ENCODE results near the gene CCDC124.

CCDC124 gene

GRCh38 chr19:17963936-17964691, 31.3 kb downstream of the CCDC124 start:
- no peaks in the 10 kb centered on the region for H3K27me3 ChIP-seq (ENCODE audit: low read length)
- no peak overlapping the region for H3K4me3 ChIP-seq (ENCODE audit: insufficient read depth, low read length, poor library complexity, severe bottlenecking)
- H3K36me3 ChIP-seq (ENCODE audit: low read length) = no peaks in the 10 kb centered on the region
- H3K9me2 ChIP-seq (replicated peaks; ENCODE audit: insufficient read depth, low read length) = no peaks in the 10 kb centered on the region
- H3F3A ChIP-seq (ENCODE audit: insufficient read depth) = 0 out of 2 replicates have a peak, but pooled peaks cover 3% of the 10 kb centered on the region
- H3K9ac ChIP-seq (ENCODE audit: low read length) = no peak overlapping the region
- no peak for TF ChIP-seq EZH2phosphoT487 (conservative IDR thresholded peaks at IDR 0.05; ENCODE audit: low read length)
- TF ChIP-seq CTCF (IDR thresholded peaks at IDR 0.05; ENCODE audit: insufficient read depth, low read length, poor library complexity, severe bottlenecking) = no peak
- H3K4me2 ChIP-seq (ENCODE audit: low read depth, low read length, poor library complexity, severe bottlenecking) = no peak overlapping the region
- no peak overlapping the region for H2AFZ ChIP-seq (ENCODE audit: low read depth, low read length, severe bottlenecking)
- H3K9me3 ChIP-seq (ENCODE audit: insufficient read depth, low read length) = no peaks in the 10 kb centered on the region
- H3K79me2 ChIP-seq (ENCODE audit: insufficient read depth, low read length) = no peaks in the 10 kb centered on the region
- no peaks in the 10 kb centered on the region for H4K20me1 ChIP-seq (ENCODE audit: low read depth, low read length)
- no peak overlapping the region for H3K27ac ChIP-seq (ENCODE audit: low read depth, low read length)

- Histone ChIP-seq H4K20me1 (ENCODE audit: low read depth, low read length) (no peaks in the 10 kb centered on the region), H3K27ac (ENCODE audit: low read depth, low read length) (no peak overlapping the region), H3K4me3 (ENCODE audit: insufficient read depth, low read length, poor library complexity, severe bottlenecking) (no peak overlapping the region), H3F3A (ENCODE audit: insufficient read depth) (0 out of 2 replicates have a peak, but pooled peaks cover 3% of the 10 kb centered on the region), H3K9ac (ENCODE audit: low read length) (no peak overlapping the region), H3K9me3 (ENCODE audit: insufficient read depth, low read length) (no peaks in the 10 kb centered on the region), H3K79me2 (ENCODE audit: insufficient read depth, low read length) (no peaks in the 10 kb centered on the region), H3K27me3 (ENCODE audit: low read length) (no peaks in the 10 kb centered on the region), H3K4me2 (ENCODE audit: low read depth, low read length, poor library complexity, severe bottlenecking) (no peak overlapping the region), H3K36me3 (ENCODE audit: low read length) (no peaks in the 10 kb centered on the region), H2AFZ (ENCODE audit: low read depth, low read length, severe bottlenecking) (no peak overlapping the region), H3K9me2 (replicated peaks; ENCODE audit: insufficient read depth, low read length) (no peaks in the 10 kb centered on the region)
- TF ChIP-seq EZH2phosphoT487 (conservative IDR thresholded peaks at IDR 0.05; ENCODE audit: low read length) = no peak
- TF ChIP-seq CTCF (IDR thresholded peaks at IDR 0.05; ENCODE audit: insufficient read depth, low read length, poor library complexity, severe bottlenecking) = no peak
Observed at GRCh38 chr19:17965370-17966128, 32.7 kb downstream of the CCDC124 start.

GRCh38 chr19:17966129-17966483, 33.3 kb downstream of the CCDC124 start:
- Histone ChIP-seq H3K36me3 (ENCODE audit: low read length) (no peaks in the 10 kb centered on the region), H3K4me2 (ENCODE audit: low read depth, low read length, poor library complexity, severe bottlenecking) (no peak overlapping the region), H3K27me3 (ENCODE audit: low read length) (no peaks in the 10 kb centered on the region), H3K79me2 (ENCODE audit: insufficient read depth, low read length) (no peaks in the 10 kb centered on the region), H3K9me2 (replicated peaks; ENCODE audit: insufficient read depth, low read length) (no peaks in the 10 kb centered on the region), H3K4me3 (ENCODE audit: insufficient read depth, low read length, poor library complexity, severe bottlenecking) (no peak overlapping the region), H4K20me1 (ENCODE audit: low read depth, low read length) (no peaks in the 10 kb centered on the region), H3K9ac (ENCODE audit: low read length) (no peak overlapping the region), H3F3A (ENCODE audit: insufficient read depth) (0 out of 2 replicates have a peak, but pooled peaks cover 3% of the 10 kb centered on the region), H2AFZ (ENCODE audit: low read depth, low read length, severe bottlenecking) (no peak overlapping the region), H3K27ac (ENCODE audit: low read depth, low read length) (no peak overlapping the region), H3K9me3 (ENCODE audit: insufficient read depth, low read length) (no peaks in the 10 kb centered on the region)
- TF ChIP-seq CTCF (IDR thresholded peaks at IDR 0.05; ENCODE audit: insufficient read depth, low read length, poor library complexity, severe bottlenecking) (no peak), EZH2phosphoT487 (conservative IDR thresholded peaks at IDR 0.05; ENCODE audit: low read length) (no peak)
